Measurements from ENCODE around the gene LSM14A.

DNA sequence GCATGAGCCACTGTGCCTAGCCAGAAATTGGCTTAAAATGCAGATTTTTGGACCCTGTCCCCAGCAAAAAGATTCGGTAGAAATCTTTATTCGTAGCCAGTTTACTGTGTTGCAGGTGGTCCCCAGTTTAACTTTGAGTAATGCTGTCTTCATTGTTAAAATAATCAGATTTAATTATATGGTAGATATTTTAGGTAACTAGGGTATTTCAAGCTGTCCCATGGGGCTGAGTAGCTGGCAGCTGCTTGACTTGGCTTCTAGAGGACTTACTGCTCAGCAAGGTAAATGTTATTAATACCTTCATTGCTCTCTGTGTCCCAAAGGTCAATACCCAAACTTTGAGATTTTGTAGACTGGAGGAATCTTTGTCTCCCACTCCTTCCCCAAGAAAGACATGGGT is 21.1 kb downstream of the LSM14A start:
- TF ChIP-seq CTCF (IDR thresholded peaks at IDR 0.05; ENCODE audit: insufficient read depth, low read length) (no peak), POLR2AphosphoS5 (IDR thresholded peaks at IDR 0.05; ENCODE audit: low read depth) (no peak)
